GM10248 (cell line): ENCODE results near the gene LHPP.

ENCODE experiments used
- CTCF ChIA-PET: fragments of 300-600 bp; sonication (Branson Sonifier 250); formaldehyde crosslinking; extraction: SDS; loops from one replicate; lab custom pipeline; 2021; ENCODE audit warnings: antibody characterized with exemption; lab: Yijun Ruan, JAX
- POLR2A ChIA-PET: fragments of 350-650 bp; sonication (Branson Sonifier 250); formaldehyde crosslinking; extraction: SDS; loops from one replicate; lab custom pipeline; 2020; ENCODE audit warnings: antibody characterized with exemption; lab: Yijun Ruan, JAX
- DNase-seq: peaks from one replicate; pipeline ENCODE4 v3.0.0; 2012; ENCODE audit errors: extremely low spot score
- CTCF ChIP-seq: IDR thresholded peaks from 2 replicates; pipeline ENCODE4 v1.5.1; 2012; ENCODE audit warnings: mild to moderate bottlenecking, low read depth; ENCODE audit errors: extremely low read depth, missing control alignments, control extremely low read depth

The LHPP gene

GRCh38 chr10:124654686-124655085, 193.1 kb downstream of the LHPP start:
- POLR2A ChIA-PET, result no interaction called here
- no peak for TF ChIP-seq CTCF
- no peak for DNase-seq
- CTCF ChIA-PET, result interaction anchor here (1.0 to 3.6 kb wide), 6 partner anchors 8 to 34 kb away, joined by 3 to 15 read pairs (median 3); no protein-coding TSS in a partner anchor

- no peak for TF ChIP-seq CTCF
- CTCF ChIA-PET, result interaction anchor here (1.0 to 3.6 kb wide), 5 partner anchors 8 to 33 kb away, joined by 3 to 15 read pairs (median 3); no protein-coding TSS in a partner anchor
- POLR2A ChIA-PET, result no interaction called here
- no peak for DNase-seq
Measured at GRCh38 chr10:124655191-124656112, 193.8 kb downstream of the LHPP start.

- ChIA-PET POLR2A (no interaction called here), CTCF (no interaction called here)
- TF ChIP-seq CTCF, result no peak
- no peak for DNase-seq
Measured at GRCh38 chr10:124656113-124656490, 194.5 kb downstream of the LHPP start.

- CTCF ChIA-PET, result no interaction called here
- DNase-seq, result no peak
- no peak for TF ChIP-seq CTCF
- POLR2A ChIA-PET, result no interaction called here
Measured at GRCh38 chr10:124656541-124656940, 194.9 kb downstream of the LHPP start.

- no peak for TF ChIP-seq CTCF
- ChIA-PET CTCF (no interaction called here), POLR2A (no interaction called here)
- DNase-seq, result no peak
Measured at GRCh38 chr10:124657806-124658205, 196.2 kb downstream of the LHPP start.

GRCh38 chr10:124658591-124659242, 197.1 kb downstream of the LHPP start:
- ChIA-PET POLR2A (no interaction called here), CTCF (interaction anchor here (0.8 to 1.2 kb wide), 5 partner anchors 13 to 67 kb away, joined by 3 to 5 read pairs (median 3); no protein-coding TSS in a partner anchor)
- TF ChIP-seq CTCF, result no peak
- DNase-seq, result no peak
